HEK293T (cell line): ENCODE data around the gene ADAP1.
"Not testable (repeated sequence)": the region's sequence is repeated elsewhere in the genome, so short reads cannot be mapped to it uniquely, and the experiment has no call there.

ENCODE experiments used
- CTCF ChIA-PET: fragments of 350-600 bp; formaldehyde crosslinking; extraction: SDS; loops from one replicate; lab custom pipeline; 2021; ENCODE audit warnings: antibody characterized with exemption, inconsistent platforms; lab: Yijun Ruan, JAX
- POLR2A ChIA-PET: fragments of 350-600 bp; formaldehyde crosslinking; extraction: SDS; loops from one replicate; lab custom pipeline; 2020; ENCODE audit warnings: antibody characterized with exemption, inconsistent platforms; lab: Yijun Ruan, JAX
- DNase-seq: peaks from one replicate; pipeline ENCODE4 v3.0.0; 2012; ENCODE audit warnings: mixed read lengths; ENCODE audit errors: extremely low spot score
- ARNT ChIP-seq: fragments of 450-650 bp; IDR thresholded peaks from 2 replicates; pipeline ENCODE4 v1.6.1; 2017; ENCODE audit warnings: mild to moderate bottlenecking
- BHLHE40 ChIP-seq: fragments of 450-650 bp; IDR thresholded peaks from 2 replicates; pipeline ENCODE4 v1.6.1; 2016; ENCODE audit warnings: mild to moderate bottlenecking, moderate library complexity, borderline replicate concordance
- CTBP1 ChIP-seq: fragments of 450-650 bp; IDR thresholded peaks from 2 replicates; pipeline ENCODE4 v1.6.1; 2016; ENCODE audit warnings: borderline replicate concordance
- ELF4 ChIP-seq: fragments of 450-650 bp; IDR thresholded peaks from 2 replicates; pipeline ENCODE4 v1.6.1; 2017; ENCODE audit warnings: antibody characterized with exemption
- FOXA1 ChIP-seq: fragments of 450-650 bp; IDR thresholded peaks from 2 replicates; pipeline ENCODE4 v1.6.1; 2016; ENCODE audit warnings: mild to moderate bottlenecking
- FOXK2 ChIP-seq: fragments of 450-650 bp; IDR thresholded peaks from 2 replicates; pipeline ENCODE4 v1.6.1; 2016; ENCODE audit warnings: mild to moderate bottlenecking
- FOXM1 ChIP-seq: fragments of 450-650 bp; IDR thresholded peaks from 2 replicates; pipeline ENCODE4 v1.6.1; 2017; ENCODE audit warnings: mild to moderate bottlenecking, borderline replicate concordance
- HDGF ChIP-seq: fragments of 450-650 bp; IDR thresholded peaks from 2 replicates; pipeline ENCODE4 v1.6.1; 2017; ENCODE audit warnings: antibody characterized with exemption, borderline replicate concordance
- L3MBTL2 ChIP-seq: fragments of 450-650 bp; conservative IDR thresholded peaks from 2 replicates; pipeline ENCODE4 v1.6.1; 2016; ENCODE audit warnings: mild to moderate bottlenecking
- LEF1 ChIP-seq: fragments of 450-650 bp; IDR thresholded peaks from 2 replicates; pipeline ENCODE4 v1.6.1; 2017; ENCODE audit warnings: mild to moderate bottlenecking, borderline replicate concordance
- NFRKB ChIP-seq: fragments of 450-650 bp; IDR thresholded peaks from 2 replicates; pipeline ENCODE4 v1.6.1; 2016; ENCODE audit warnings: mild to moderate bottlenecking, moderate library complexity
- PKNOX1 ChIP-seq: fragments of 450-650 bp; IDR thresholded peaks from 2 replicates; pipeline ENCODE4 v1.6.1; 2016
- SP1 ChIP-seq: fragments of 450-650 bp; IDR thresholded peaks from 2 replicates; pipeline ENCODE4 v1.6.1; 2017
- SUZ12 ChIP-seq: fragments of 450-650 bp; IDR thresholded peaks from 2 replicates; pipeline ENCODE4 v1.6.1; 2016; ENCODE audit warnings: mild to moderate bottlenecking
- TARDBP ChIP-seq: fragments of 450-650 bp; IDR thresholded peaks from 2 replicates; pipeline ENCODE4 v1.6.1; 2016
- ZNF384 ChIP-seq: fragments of 450-650 bp; IDR thresholded peaks from 2 replicates; pipeline ENCODE4 v1.6.1; 2016

ADAP1 gene

GRCh38 chr7:875051-875450 is 79.4 kb downstream of the ADAP1 start:
- TF ChIP-seq TARDBP = no peak
- no peak for TF ChIP-seq FOXM1
- TF ChIP-seq NFRKB = no peak
- no peak for TF ChIP-seq PKNOX1
- TF ChIP-seq FOXA1 = no peak
- no peak for TF ChIP-seq LEF1
- CTCF ChIA-PET = interaction anchor here (0.7 to 1.0 kb wide), 2 partner anchors 39 to 62 kb away, joined by 3 read pairs; no protein-coding TSS in a partner anchor
- no peak for DNase-seq
- POLR2A ChIA-PET = no interaction called here

GRCh38 chr7:874031-874749 is 80.3 kb downstream of the ADAP1 start:
- DNase-seq = no peak
- POLR2A ChIA-PET = interaction anchor here (2.0 kb wide), 1 partner anchor 57 kb away, joined by 6 read pairs; no protein-coding TSS in a partner anchor
- CTCF ChIA-PET = interaction anchor here (1.4 kb wide), 2 partner anchors 42 to 87 kb away, joined by 8 to 11 read pairs; partner anchors contain the start of gene SUN1
- TF ChIP-seq ELF4 = no peak
- TF ChIP-seq TARDBP = no peak
- TF ChIP-seq L3MBTL2 = no peak
- no peak for TF ChIP-seq FOXA1
- TF ChIP-seq BHLHE40 = no peak
- TF ChIP-seq PKNOX1 = no peak
- TF ChIP-seq CTBP1 = no peak
- no peak for TF ChIP-seq ZNF384
- no peak for TF ChIP-seq HDGF
- no peak for TF ChIP-seq NFRKB
- TF ChIP-seq LEF1 = no peak
- no peak for TF ChIP-seq FOXM1
- no peak for TF ChIP-seq FOXK2
- TF ChIP-seq SUZ12 = no peak
- TF ChIP-seq ARNT = no peak

GRCh38 chr7:873367-874002 is 81.0 kb downstream of the ADAP1 start:
- CTCF ChIA-PET = interaction anchor here (1.1 to 1.4 kb wide), 4 partner anchors 17 to 87 kb away, joined by 3 to 11 read pairs (median 6); partner anchors contain the start of gene SUN1
- peak; percentile 87 for DNase-seq
- POLR2A ChIA-PET = interaction anchor here (2.0 kb wide), 1 partner anchor 57 kb away, joined by 6 read pairs; no protein-coding TSS in a partner anchor
- TF ChIP-seq TARDBP (no peak), HDGF (peak; percentile 75; the same call in 1 of the 2 replicates), FOXA1 (no peak), ELF4 (no peak), SP1 (no peak), BHLHE40 (no peak), FOXK2 (peak; percentile 63; the same call in 1 of the 2 replicates), CTBP1 (no peak), SUZ12 (no peak), NFRKB (no peak), ARNT (no peak; the same call in 1 of the 2 replicates), PKNOX1 (no peak), L3MBTL2 (peak; percentile 91), FOXM1 (no peak), LEF1 (no peak), ZNF384 (no peak)

- ChIA-PET CTCF (interaction anchor here (1.1 to 1.4 kb wide), 4 partner anchors 16 to 86 kb away, joined by 3 to 11 read pairs (median 6); partner anchors contain the start of gene SUN1), POLR2A (interaction anchor here (2.0 kb wide), 1 partner anchor 56 kb away, joined by 6 read pairs; no protein-coding TSS in a partner anchor)
- not testable (repeated sequence) for DNase-seq
Observed at GRCh38 chr7:872685-873084, 81.8 kb downstream of the ADAP1 start.

GRCh38 chr7:871900-872537 is 82.5 kb downstream of the ADAP1 start:
- POLR2A ChIA-PET = interaction anchor here (2.0 kb wide), 1 partner anchor 55 kb away, joined by 6 read pairs; no protein-coding TSS in a partner anchor
- no peak for DNase-seq
- no peak for TF ChIP-seq SP1
- no peak for TF ChIP-seq TARDBP
- TF ChIP-seq ZNF384 = no peak
- no peak for TF ChIP-seq LEF1
- no peak for TF ChIP-seq ARNT
- no peak for TF ChIP-seq SUZ12
- no peak for TF ChIP-seq CTBP1
- TF ChIP-seq PKNOX1 = no peak
- CTCF ChIA-PET = interaction anchor here (0.9 to 1.1 kb wide), 2 partner anchors 14 to 50 kb away, joined by 3 read pairs; no protein-coding TSS in a partner anchor

GRCh38 chr7:869348-869747 is 85.1 kb downstream of the ADAP1 start:
- ChIA-PET POLR2A (no interaction called here), CTCF (no interaction called here)
- DNase-seq = no peak
- no peak for TF ChIP-seq ARNT
- TF ChIP-seq HDGF = no peak
- no peak for TF ChIP-seq FOXA1
- TF ChIP-seq FOXM1 = no peak
- TF ChIP-seq CTBP1 = no peak
- TF ChIP-seq PKNOX1 = no peak
- TF ChIP-seq SP1 = no peak
- TF ChIP-seq LEF1 = no peak
- TF ChIP-seq ELF4 = no peak
- no peak for TF ChIP-seq FOXK2
- no peak for TF ChIP-seq TARDBP
- TF ChIP-seq L3MBTL2 = no peak
